Measurements from ENCODE around the gene SP2. TPM values are rescaled to one million over a fixed set of nuclear protein-coding genes. Genes with fewer than 3 reads are reported as not detected.
"Not testable (repeated sequence)": the region's sequence is repeated elsewhere in the genome, so short reads cannot be mapped to it uniquely, and the experiment has no call there.

Gene SP2
- total RNA-seq, 3 donors from 2014 or later, result 20.9 to 25.6 (median 23.1) TPM

- Mint-ChIP-seq H3K9me3 (no peaks in the 10 kb centered on the region), H3K4me3 (no peak overlapping the region), H3K27me3 (ENCODE audit: low read depth) (no peaks in the 10 kb centered on the region), H3K36me3 (ENCODE audit: insufficient read depth) (peaks cover 27% of the 10 kb centered on the region), H3K4me1 (ENCODE audit: low read depth) (peaks cover 18% of the 10 kb centered on the region)
- no peak for DNase-seq
- ATAC-seq, result no peak
Observed at GRCh38 chr17:47915776-47916398, 19.9 kb downstream of the SP2 start.

- H3K4me3 Mint-ChIP-seq, result no peak overlapping the region
- H3K36me3 Mint-ChIP-seq (ENCODE audit: insufficient read depth), result peaks cover 29% of the 10 kb centered on the region
- ATAC-seq (no peak), DNase-seq (no peak)
- H3K9me3 Mint-ChIP-seq, result no peaks in the 10 kb centered on the region
- H3K27me3 Mint-ChIP-seq (ENCODE audit: low read depth), result no peaks in the 10 kb centered on the region
- peaks cover 18% of the 10 kb centered on the region for H3K4me1 Mint-ChIP-seq (ENCODE audit: low read depth)
Observed at GRCh38 chr17:47916489-47917208, 20.6 kb downstream of the SP2 start.

- H3K27me3 Mint-ChIP-seq (ENCODE audit: low read depth), result no peaks in the 10 kb centered on the region
- no peak for ATAC-seq
- H3K36me3 Mint-ChIP-seq (ENCODE audit: insufficient read depth), result peaks cover 31% of the 10 kb centered on the region
- H3K4me3 Mint-ChIP-seq, result no peak overlapping the region
- H3K9me3 Mint-ChIP-seq, result no peaks in the 10 kb centered on the region
- DNase-seq, result no peak
- H3K4me1 Mint-ChIP-seq (ENCODE audit: low read depth), result peaks cover 18% of the 10 kb centered on the region
Observed at GRCh38 chr17:47917581-47917980, 21.5 kb downstream of the SP2 start.

- Mint-ChIP-seq H3K36me3 (ENCODE audit: insufficient read depth) (peaks cover 33% of the 10 kb centered on the region), H3K9me3 (no peaks in the 10 kb centered on the region), H3K4me3 (no peak overlapping the region), H3K4me1 (ENCODE audit: low read depth) (peaks cover 18% of the 10 kb centered on the region), H3K27me3 (ENCODE audit: low read depth) (no peaks in the 10 kb centered on the region)
- ATAC-seq (no peak), DNase-seq (no peak)
Observed at GRCh38 chr17:47918006-47918405, 22.0 kb downstream of the SP2 start.

GRCh38 chr17:47918991-47919390 is 23.0 kb downstream of the SP2 start:
- Mint-ChIP-seq H3K9me3 (no peaks in the 10 kb centered on the region), H3K27me3 (ENCODE audit: low read depth) (no peaks in the 10 kb centered on the region), H3K4me1 (ENCODE audit: low read depth) (peaks cover 18% of the 10 kb centered on the region), H3K36me3 (ENCODE audit: insufficient read depth) (peaks cover 43% of the 10 kb centered on the region), H3K4me3 (no peak overlapping the region)
- DNase-seq (no peak), ATAC-seq (no peak)

- ATAC-seq; DNase-seq; H3K9me3 Mint-ChIP-seq; H3K27me3 Mint-ChIP-seq (ENCODE audit: low read depth); H3K4me3 Mint-ChIP-seq: not testable (repeated sequence)
- H3K4me1 Mint-ChIP-seq (ENCODE audit: low read depth), result peaks cover 16% of the 10 kb centered on the region
- peaks cover 44% of the 10 kb centered on the region for H3K36me3 Mint-ChIP-seq (ENCODE audit: insufficient read depth)
Observed at GRCh38 chr17:47919889-47920288, 23.9 kb downstream of the SP2 start.

- no peak overlapping the region for H3K4me3 Mint-ChIP-seq
- peaks cover 2% of the 10 kb centered on the region for H3K4me1 Mint-ChIP-seq (ENCODE audit: low read depth)
- H3K9me3 Mint-ChIP-seq, result no peaks in the 10 kb centered on the region
- H3K36me3 Mint-ChIP-seq (ENCODE audit: insufficient read depth), result peaks cover 53% of the 10 kb centered on the region
- DNase-seq, result no peak
- H3K27me3 Mint-ChIP-seq (ENCODE audit: low read depth), result no peaks in the 10 kb centered on the region
- ATAC-seq, result no peak
Observed at GRCh38 chr17:47924785-47925677, 29.0 kb downstream of the SP2 start.

- no peak overlapping the region for H3K4me3 Mint-ChIP-seq
- DNase-seq (no peak), ATAC-seq (no peak)
- peaks cover 2% of the 10 kb centered on the region for H3K4me1 Mint-ChIP-seq (ENCODE audit: low read depth)
- H3K27me3 Mint-ChIP-seq (ENCODE audit: low read depth), result no peaks in the 10 kb centered on the region
- no peaks in the 10 kb centered on the region for H3K9me3 Mint-ChIP-seq
- H3K36me3 Mint-ChIP-seq (ENCODE audit: insufficient read depth), result peaks cover 55% of the 10 kb centered on the region
Observed at GRCh38 chr17:47925678-47925988, 29.6 kb downstream of the SP2 start.

- no peak overlapping the region for H3K4me3 Mint-ChIP-seq
- H3K36me3 Mint-ChIP-seq (ENCODE audit: insufficient read depth), result peaks cover 47% of the 10 kb centered on the region
- H3K9me3 Mint-ChIP-seq, result no peaks in the 10 kb centered on the region
Observed at GRCh38 chr17:47927821-47928400, 31.9 kb downstream of the SP2 start.

GRCh38 chr17:47928415-47928814 is 32.4 kb downstream of the SP2 start:
- Mint-ChIP-seq H3K4me1 (ENCODE audit: low read depth) (no peaks in the 10 kb centered on the region), H3K9me3 (no peaks in the 10 kb centered on the region), H3K36me3 (ENCODE audit: insufficient read depth) (peaks cover 43% of the 10 kb centered on the region), H3K4me3 (no peak overlapping the region), H3K27me3 (ENCODE audit: low read depth) (no peaks in the 10 kb centered on the region)
- no peak for DNase-seq
- ATAC-seq, result no peak

More at GRCh38 chr17:47927821-47928400, 31.9 kb downstream of the SP2 start:
- Mint-ChIP-seq H3K27me3 (ENCODE audit: low read depth) (no peaks in the 10 kb centered on the region), H3K4me1 (ENCODE audit: low read depth) (no peaks in the 10 kb centered on the region)
- no peak for DNase-seq
- ATAC-seq, result no peak

GRCh38 chr17:47929218-47930000 is 33.4 kb downstream of the SP2 start:
- DNase-seq, result no peak
- Mint-ChIP-seq H3K36me3 (ENCODE audit: insufficient read depth) (peaks cover 34% of the 10 kb centered on the region), H3K9me3 (no peaks in the 10 kb centered on the region)

GRCh38 chr17:47931848-47932247 is 35.8 kb downstream of the SP2 start:
- Mint-ChIP-seq H3K36me3 (ENCODE audit: insufficient read depth) (peaks cover 25% of the 10 kb centered on the region), H3K4me1 (ENCODE audit: low read depth) (no peaks in the 10 kb centered on the region), H3K27me3 (ENCODE audit: low read depth) (no peaks in the 10 kb centered on the region), H3K9me3 (no peaks in the 10 kb centered on the region), H3K4me3 (no peak overlapping the region)
- no peak for ATAC-seq
- no peak for DNase-seq

More at GRCh38 chr17:47929218-47930000, 33.4 kb downstream of the SP2 start:
- ATAC-seq, result no peak
- Mint-ChIP-seq H3K27me3 (ENCODE audit: low read depth) (no peaks in the 10 kb centered on the region), H3K4me1 (ENCODE audit: low read depth) (no peaks in the 10 kb centered on the region), H3K4me3 (no peak overlapping the region)

GRCh38 chr17:47934856-47935255 is 38.8 kb downstream of the SP2 start:
- no peak for ATAC-seq
- no peak overlapping the region for H3K4me3 Mint-ChIP-seq
- no peaks in the 10 kb centered on the region for H3K27me3 Mint-ChIP-seq (ENCODE audit: low read depth)

GRCh38 chr17:47935468-47935867 is 39.4 kb downstream of the SP2 start:
- not testable (repeated sequence) for H3K4me1 Mint-ChIP-seq (ENCODE audit: low read depth); ATAC-seq; H3K4me3 Mint-ChIP-seq; H3K27me3 Mint-ChIP-seq (ENCODE audit: low read depth); H3K36me3 Mint-ChIP-seq (ENCODE audit: insufficient read depth); DNase-seq; H3K9me3 Mint-ChIP-seq

More at GRCh38 chr17:47934856-47935255, 38.8 kb downstream of the SP2 start:
- peaks cover 7% of the 10 kb centered on the region for H3K36me3 Mint-ChIP-seq (ENCODE audit: insufficient read depth)
- no peaks in the 10 kb centered on the region for H3K4me1 Mint-ChIP-seq (ENCODE audit: low read depth)
- H3K9me3 Mint-ChIP-seq, result no peaks in the 10 kb centered on the region
- DNase-seq, result no peak
